ENCODE data around the gene MYH16.
A peak's percentile ranks its signal among the peaks of the same experiment; 100 is the strongest.
"Not testable (repeated sequence)": the region's sequence is repeated elsewhere in the genome, so short reads cannot be mapped to it uniquely, and the experiment has no call there.

Gene MYH16

DNA sequence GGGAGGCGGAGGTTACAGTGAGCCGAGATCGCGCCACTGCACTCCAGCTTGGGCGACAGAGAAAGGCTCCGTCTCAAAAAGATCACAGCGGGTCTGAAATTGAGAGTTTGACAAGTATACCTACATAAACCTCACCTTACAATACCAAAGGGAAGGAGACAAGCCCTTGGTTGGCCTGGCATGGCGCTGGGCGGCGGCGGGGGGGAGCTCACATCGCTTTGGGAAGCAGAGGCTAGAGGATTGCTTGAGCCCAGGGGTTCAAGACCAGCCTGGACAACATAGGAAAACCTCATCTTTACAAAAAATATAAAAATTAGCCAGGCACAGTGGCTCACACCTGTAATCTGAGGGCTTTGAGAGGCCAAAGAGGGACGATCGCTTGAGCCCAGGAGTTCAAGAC is 51.9 kb downstream of the MYH16 start:
- peaks cover 13% of the 10 kb centered on the region for H3K36me3 ChIP-seq
- H3K9me3 ChIP-seq (ENCODE audit: severe bottlenecking) = no peaks in the 10 kb centered on the region
- H3K27me3 ChIP-seq (ENCODE audit: insufficient read depth, low read depth, severe bottlenecking) = no peaks in the 10 kb centered on the region
- no peak for DNase-seq
- no peak overlapping the region; the same call in 1 of the 2 replicates for H3K27ac ChIP-seq
- H3K4me3 ChIP-seq (ENCODE audit: low read depth, low read length) = no peak overlapping the region
- TF ChIP-seq, protein P1, sequence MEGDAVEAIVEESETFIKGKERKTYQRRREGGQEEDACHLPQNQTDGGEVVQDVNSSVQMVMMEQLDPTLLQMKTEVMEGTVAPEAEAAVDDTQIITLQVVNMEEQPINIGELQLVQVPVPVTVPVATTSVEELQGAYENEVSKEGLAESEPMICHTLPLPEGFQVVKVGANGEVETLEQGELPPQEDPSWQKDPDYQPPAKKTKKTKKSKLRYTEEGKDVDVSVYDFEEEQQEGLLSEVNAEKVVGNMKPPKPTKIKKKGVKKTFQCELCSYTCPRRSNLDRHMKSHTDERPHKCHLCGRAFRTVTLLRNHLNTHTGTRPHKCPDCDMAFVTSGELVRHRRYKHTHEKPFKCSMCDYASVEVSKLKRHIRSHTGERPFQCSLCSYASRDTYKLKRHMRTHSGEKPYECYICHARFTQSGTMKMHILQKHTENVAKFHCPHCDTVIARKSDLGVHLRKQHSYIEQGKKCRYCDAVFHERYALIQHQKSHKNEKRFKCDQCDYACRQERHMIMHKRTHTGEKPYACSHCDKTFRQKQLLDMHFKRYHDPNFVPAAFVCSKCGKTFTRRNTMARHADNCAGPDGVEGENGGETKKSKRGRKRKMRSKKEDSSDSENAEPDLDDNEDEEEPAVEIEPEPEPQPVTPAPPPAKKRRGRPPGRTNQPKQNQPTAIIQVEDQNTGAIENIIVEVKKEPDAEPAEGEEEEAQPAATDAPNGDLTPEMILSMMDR (IDR thresholded peaks at IDR 0.05; ENCODE audit: low read depth, low read length) = no peak

DNA sequence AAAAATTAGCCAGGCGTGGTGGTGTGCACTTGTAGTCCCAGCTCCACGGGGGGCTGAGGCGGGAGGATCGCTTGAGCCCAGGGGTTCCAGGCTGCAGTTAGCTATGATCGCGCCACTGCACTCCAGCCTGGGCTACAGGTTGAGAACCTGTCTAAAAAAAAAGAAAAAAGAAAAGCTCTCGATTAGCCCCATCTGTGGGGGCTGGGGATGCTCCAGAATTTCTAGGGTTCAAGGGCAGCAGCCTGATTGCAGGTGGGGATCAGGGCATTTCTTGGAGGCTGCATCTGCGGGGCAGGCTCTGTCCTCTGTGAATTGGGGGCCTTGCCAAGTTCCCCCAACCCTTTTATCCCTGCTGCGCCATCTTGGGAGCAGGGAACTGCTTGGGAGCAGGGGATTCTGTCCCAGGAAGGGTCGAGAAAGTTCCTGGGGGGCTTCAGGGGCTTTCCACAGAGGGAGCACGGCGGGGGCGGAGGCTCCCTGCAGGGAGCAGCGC is 52.4 kb downstream of the MYH16 start:
- H3K27ac ChIP-seq = peak overlapping the region; percentile 88
- no peaks in the 10 kb centered on the region for H3K9me3 ChIP-seq (ENCODE audit: severe bottlenecking)
- TF ChIP-seq, protein P1 (IDR thresholded peaks at IDR 0.05; ENCODE audit: low read depth, low read length) = no peak
- H3K27me3 ChIP-seq (ENCODE audit: insufficient read depth, low read depth, severe bottlenecking) = no peaks in the 10 kb centered on the region
- DNase-seq = no peak
- H3K36me3 ChIP-seq = peaks cover 13% of the 10 kb centered on the region
- peak overlapping the region; percentile 98 for H3K4me3 ChIP-seq (ENCODE audit: low read depth, low read length)

DNA sequence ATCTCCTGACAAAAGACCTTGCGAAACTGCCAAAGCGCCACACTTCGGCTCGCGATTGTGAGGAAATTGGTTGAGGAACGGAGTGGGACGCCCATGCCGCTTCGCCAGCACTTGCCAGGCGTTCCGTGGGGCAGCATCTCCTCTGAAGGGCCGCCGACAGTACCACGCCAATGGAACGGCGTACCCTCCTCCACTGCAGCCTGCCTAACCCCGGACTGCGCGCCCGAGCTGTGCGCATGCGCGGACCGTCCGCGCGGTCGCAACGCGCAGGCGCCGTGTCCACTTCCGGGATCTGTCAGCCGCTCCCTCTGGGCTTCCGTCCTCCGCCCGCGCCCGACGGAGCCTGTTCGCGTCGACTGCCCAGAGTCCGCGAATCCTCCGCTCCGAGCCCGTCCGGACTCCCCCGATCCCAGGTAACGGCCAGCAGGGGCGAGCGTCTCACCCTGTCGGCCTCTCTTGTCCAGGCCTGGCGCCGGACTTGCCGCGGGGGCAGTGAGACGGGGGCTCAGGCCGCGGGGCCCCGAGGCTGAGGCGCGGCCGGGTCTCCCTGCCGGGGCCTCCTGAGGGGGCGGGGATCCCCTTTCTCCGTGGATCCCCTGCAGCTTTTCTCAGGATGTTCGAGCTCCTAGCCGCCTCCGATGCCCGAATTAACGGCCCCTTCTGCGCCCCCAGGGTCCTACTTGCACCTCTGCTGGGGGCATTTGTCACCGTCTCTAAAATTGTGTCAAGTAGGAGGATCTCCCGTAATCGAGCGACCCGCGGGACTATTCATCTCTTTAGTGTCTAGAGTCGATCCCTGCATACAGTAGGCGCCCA is 53.2 kb downstream of the MYH16 start, which contains the start of gene ARPC1A:
TSS of gene ARPC1A (plus strand) at position 307 of the 816 bp plus-strand sequence. CDS start 7,456 bp downstream, outside the sequence.
- TF ChIP-seq, protein P1 (IDR thresholded peaks at IDR 0.05; ENCODE audit: low read depth, low read length) = peak; percentile 32
- peak; percentile 92 for DNase-seq
- H3K27ac ChIP-seq = peak within 1 kb of the TSS; percentile 88
- peak within 1 kb of the TSS; percentile 98 for H3K4me3 ChIP-seq (ENCODE audit: low read depth, low read length)
- H3K9me3 ChIP-seq (ENCODE audit: severe bottlenecking) = no peaks in the 10 kb centered on the region
- H3K36me3 ChIP-seq = peaks cover 20% of the 10 kb centered on the region
- H3K27me3 ChIP-seq (ENCODE audit: insufficient read depth, low read depth, severe bottlenecking) = no peaks in the 10 kb centered on the region

DNA sequence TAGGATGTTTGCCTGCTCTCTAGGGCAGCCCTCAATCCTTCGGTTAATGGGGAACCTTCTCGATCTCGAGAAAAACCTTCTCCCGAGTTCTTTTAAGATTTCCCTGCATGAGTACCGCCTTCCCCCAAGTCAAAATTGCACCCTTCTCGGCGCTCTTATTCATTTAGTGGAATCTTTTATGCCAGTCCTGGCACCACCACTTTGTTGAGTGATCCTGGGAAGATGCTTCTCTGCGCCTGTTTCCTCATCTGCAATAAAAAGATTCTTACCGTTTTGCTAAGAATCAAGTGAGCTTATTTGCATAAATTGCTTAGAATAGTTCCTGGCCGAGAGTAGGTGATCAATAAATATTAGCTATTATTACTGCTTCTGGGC is 53.8 kb downstream of the MYH16 start:
- Histone ChIP-seq H3K27ac (peak overlapping the region; percentile 88), H3K4me3 (ENCODE audit: low read depth, low read length) (peak overlapping the region; percentile 98)
- TF ChIP-seq, protein P1 (IDR thresholded peaks at IDR 0.05; ENCODE audit: low read depth, low read length) = no peak

DNA sequence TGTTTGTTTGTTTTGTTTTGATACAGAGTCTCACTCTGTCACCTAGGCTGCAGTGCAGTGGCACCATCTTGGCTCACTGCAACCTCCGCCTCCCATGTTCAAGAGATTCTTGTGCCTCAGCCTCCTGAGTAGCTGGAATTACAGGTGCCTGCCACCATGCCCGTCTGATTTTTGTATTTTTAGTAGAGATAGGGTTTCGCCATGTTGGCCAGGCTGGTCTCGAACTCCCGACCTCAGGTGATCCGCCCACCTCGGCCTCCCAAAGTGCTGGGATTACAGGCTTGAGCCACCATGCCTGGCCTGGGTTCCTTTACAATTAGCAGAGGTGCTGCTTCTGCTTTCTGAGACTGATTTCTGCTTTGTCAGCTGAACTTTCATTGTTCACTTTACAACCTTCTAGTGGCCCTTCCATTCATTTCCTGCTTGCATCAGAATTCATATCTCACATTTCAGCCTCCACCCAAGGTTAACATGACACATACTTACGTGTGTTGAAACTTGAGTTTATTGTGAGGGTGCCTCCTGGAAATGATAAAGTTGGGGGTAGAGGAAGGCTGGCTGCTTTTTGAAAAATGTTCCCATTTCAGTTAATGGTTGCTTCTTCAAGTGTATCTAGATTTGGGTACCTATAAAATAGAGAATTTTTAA is 57.8 kb downstream of the MYH16 start:
- not testable (repeated sequence) for H3K27ac ChIP-seq; H3K27me3 ChIP-seq (ENCODE audit: insufficient read depth, low read depth, severe bottlenecking); H3K9me3 ChIP-seq (ENCODE audit: severe bottlenecking); H3K4me3 ChIP-seq (ENCODE audit: low read depth, low read length); DNase-seq
- peaks cover 54% of the 10 kb centered on the region for H3K36me3 ChIP-seq

More for the DNA sequence above, 53.8 kb downstream of the MYH16 start:
- Histone ChIP-seq H3K9me3 (ENCODE audit: severe bottlenecking) (no peaks in the 10 kb centered on the region), H3K36me3 (peaks cover 24% of the 10 kb centered on the region), H3K27me3 (ENCODE audit: insufficient read depth, low read depth, severe bottlenecking) (no peaks in the 10 kb centered on the region)
- DNase-seq = no peak

DNA sequence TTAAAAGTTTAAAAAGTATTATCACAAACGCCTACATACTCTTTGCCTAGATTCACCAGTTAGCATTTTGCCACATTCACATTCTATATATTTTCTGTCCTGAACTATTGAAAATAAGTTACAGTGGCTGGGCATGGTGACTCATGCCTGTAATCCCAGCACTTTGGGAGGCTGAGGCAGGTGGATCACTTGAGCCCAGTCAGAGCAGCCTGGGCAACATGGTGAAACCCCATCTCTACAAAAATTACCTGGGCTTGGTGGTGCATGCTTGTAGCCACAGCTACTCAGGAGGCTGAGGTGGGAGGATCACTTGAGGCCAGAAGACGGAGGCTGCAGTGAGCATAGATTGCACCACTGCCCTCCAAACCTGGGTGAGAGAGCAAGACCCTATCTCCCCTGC is 58.4 kb downstream of the MYH16 start:
- Histone ChIP-seq H3K9me3 (ENCODE audit: severe bottlenecking) (no peaks in the 10 kb centered on the region), H3K4me3 (ENCODE audit: low read depth, low read length) (no peak overlapping the region), H3K36me3 (peaks cover 60% of the 10 kb centered on the region), H3K27ac (no peak overlapping the region), H3K27me3 (ENCODE audit: insufficient read depth, low read depth, severe bottlenecking) (no peaks in the 10 kb centered on the region)
- no peak for DNase-seq
- TF ChIP-seq, protein P1 (IDR thresholded peaks at IDR 0.05; ENCODE audit: low read depth, low read length) = no peak
